Neutrophil (primary cell): Measurements from ENCODE around the gene CAMTA1.

ENCODE experiments used
- H3K27ac ChIP-seq: fragments of 200-600 bp; sonication (generic); 2 replicates; pipeline ENCODE4 v1.5.1; 2016; ENCODE audit warnings: mild to moderate bottlenecking, moderate library complexity
- H3K27me3 ChIP-seq: fragments of 200-600 bp; sonication (generic); 2 replicates; pipeline ENCODE4 v1.6.0; 2016; ENCODE audit warnings: mild to moderate bottlenecking
- H3K36me3 ChIP-seq: fragments of 200-600 bp; sonication (generic); 2 replicates; pipeline ENCODE4 v1.5.1; 2017
- H3K4me1 ChIP-seq, 2 experiments: fragments of 200-600 bp in 1 of 2; sonication (generic) in 1 of 2; 1 replicate in 1 of 2; 2 replicates in 1 of 2; pipeline versions ENCODE4 v1.5.1 to v1.6.1; 2013 to 2016; ENCODE audit warnings: low read depth in 1 of 2, low read length in 1 of 2, mild to moderate bottlenecking in 1 of 2, moderate library complexity in 1 of 2; ENCODE audit not compliant: control insufficient read depth in 1 of 2, insufficient read depth in 1 of 2
- H3K4me3 ChIP-seq, 2 experiments: fragments of 200-600 bp in 1 of 2; sonication (generic) in 1 of 2; 1 replicate in 1 of 2; 2 replicates in 1 of 2; pipeline ENCODE4 v1.5.1; 2013 to 2016; ENCODE audit warnings: low read depth in 1 of 2, low read length in 1 of 2, mild to moderate bottlenecking in 1 of 2, moderate library complexity in 1 of 2
- H3K9me3 ChIP-seq: fragments of 200-600 bp; sonication (generic); 2 replicates; pipeline ENCODE4 v1.5.1; 2016
- TF ChIP-seq, protein P1 (sequence below): fragments of 200-600 bp; sonication (generic); IDR thresholded peaks from 2 replicates; pipeline ENCODE4 v1.5.1; 2016; ENCODE audit warnings: antibody characterized with exemption

CAMTA1 gene

DNA sequence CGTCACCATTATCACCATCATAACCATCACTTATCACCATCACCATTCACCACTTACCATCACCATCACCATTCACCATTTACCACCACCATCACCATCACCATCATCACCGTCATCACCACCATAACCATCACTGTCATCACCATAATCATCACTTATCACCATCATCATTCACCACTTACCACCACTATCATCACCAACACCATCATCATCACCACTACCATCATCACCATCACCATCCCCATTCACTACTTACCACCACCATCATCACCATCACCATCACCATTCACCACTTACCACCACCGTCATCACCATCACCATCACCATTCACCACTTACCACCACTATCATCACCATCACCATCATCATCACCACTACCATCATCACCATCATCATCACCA lies 151.8 kb downstream of the CAMTA1 start:
- peaks cover 48% of the 10 kb centered on the region for H3K27me3 ChIP-seq
- H3K36me3 ChIP-seq: no peaks in the 10 kb centered on the region
- H3K4me1 ChIP-seq: no peaks in the 10 kb centered on the region
- TF ChIP-seq, protein P1, sequence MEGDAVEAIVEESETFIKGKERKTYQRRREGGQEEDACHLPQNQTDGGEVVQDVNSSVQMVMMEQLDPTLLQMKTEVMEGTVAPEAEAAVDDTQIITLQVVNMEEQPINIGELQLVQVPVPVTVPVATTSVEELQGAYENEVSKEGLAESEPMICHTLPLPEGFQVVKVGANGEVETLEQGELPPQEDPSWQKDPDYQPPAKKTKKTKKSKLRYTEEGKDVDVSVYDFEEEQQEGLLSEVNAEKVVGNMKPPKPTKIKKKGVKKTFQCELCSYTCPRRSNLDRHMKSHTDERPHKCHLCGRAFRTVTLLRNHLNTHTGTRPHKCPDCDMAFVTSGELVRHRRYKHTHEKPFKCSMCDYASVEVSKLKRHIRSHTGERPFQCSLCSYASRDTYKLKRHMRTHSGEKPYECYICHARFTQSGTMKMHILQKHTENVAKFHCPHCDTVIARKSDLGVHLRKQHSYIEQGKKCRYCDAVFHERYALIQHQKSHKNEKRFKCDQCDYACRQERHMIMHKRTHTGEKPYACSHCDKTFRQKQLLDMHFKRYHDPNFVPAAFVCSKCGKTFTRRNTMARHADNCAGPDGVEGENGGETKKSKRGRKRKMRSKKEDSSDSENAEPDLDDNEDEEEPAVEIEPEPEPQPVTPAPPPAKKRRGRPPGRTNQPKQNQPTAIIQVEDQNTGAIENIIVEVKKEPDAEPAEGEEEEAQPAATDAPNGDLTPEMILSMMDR: no peak
- H3K9me3 ChIP-seq: no peaks in the 10 kb centered on the region
- no peak overlapping the region for H3K4me3 ChIP-seq
- H3K27ac ChIP-seq: no peak overlapping the region

DNA sequence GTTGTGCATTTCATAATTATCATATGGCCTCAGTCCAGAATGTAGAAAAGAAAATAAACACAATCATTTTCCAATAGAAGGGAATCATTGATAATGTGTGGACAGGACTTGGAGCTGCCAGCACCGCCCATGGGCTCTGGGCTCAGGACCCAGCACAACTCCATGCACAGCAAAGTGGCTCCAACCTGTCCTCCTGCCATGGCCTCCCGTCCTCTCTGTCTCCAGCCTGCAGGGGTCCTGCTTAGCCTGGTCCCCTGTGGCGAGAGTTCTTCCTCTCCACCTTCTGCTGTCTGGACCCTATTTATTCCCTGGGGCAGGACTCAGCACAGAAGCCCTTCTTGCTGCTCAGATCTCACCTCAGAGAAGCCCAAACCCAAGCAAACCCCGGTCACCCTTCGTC lies 154.1 kb downstream of the CAMTA1 start:
- no peaks in the 10 kb centered on the region for H3K36me3 ChIP-seq
- H3K27ac ChIP-seq: no peak overlapping the region
- H3K27me3 ChIP-seq: peaks cover 26% of the 10 kb centered on the region
- H3K9me3 ChIP-seq: no peaks in the 10 kb centered on the region
- no peak overlapping the region for H3K4me3 ChIP-seq
- TF ChIP-seq, protein P1: no peak
- no peaks in the 10 kb centered on the region for H3K4me1 ChIP-seq

DNA sequence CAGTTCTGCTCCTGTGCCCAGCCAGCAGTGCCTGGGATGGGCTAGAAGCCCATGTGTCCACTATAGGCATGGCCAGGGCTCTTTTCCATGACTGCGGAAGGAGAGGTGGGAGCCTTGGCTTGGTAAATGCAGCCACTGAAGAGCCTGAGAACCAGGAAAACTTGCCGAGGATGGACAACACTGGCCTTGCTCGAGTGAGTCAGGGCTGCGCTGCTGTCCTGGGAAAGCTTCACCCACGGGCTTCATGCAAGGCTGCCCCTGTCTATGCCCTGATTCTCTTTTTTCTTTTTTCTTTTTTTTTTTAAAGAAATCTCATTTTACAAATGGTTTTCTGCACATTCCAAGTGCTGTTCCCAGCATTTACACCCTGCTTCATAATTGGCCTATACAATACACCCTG lies 156.5 kb downstream of the CAMTA1 start:
- Histone ChIP-seq H3K4me1 (no peaks in the 10 kb centered on the region), H3K4me3 (no peak overlapping the region), H3K27me3 (peaks cover 2% of the 10 kb centered on the region), H3K27ac (no peak overlapping the region), H3K36me3 (no peaks in the 10 kb centered on the region), H3K9me3 (no peaks in the 10 kb centered on the region)
- TF ChIP-seq, protein P1: no peak

DNA sequence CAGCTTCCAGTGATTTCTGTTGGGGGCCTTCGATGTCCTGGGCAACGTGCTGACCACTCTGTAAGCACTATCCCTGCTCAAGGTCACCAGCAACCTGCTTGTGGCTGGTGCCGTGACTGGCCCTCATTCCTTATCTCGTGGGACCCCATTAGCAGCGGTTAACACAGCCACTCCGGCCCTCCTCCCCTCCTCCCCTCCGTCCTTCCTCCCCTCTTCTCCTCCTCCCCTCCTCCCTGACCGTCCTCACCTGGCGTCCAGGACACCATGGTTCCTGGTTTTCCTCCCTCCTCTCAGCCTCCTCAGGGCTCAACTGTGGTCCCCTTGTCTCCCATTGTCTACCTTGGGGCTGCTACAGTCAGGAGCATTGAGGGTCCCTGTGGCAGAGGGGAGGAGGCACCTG lies 157.7 kb downstream of the CAMTA1 start:
- Histone ChIP-seq H3K4me1 (no peaks in the 10 kb centered on the region), H3K27me3 (no peaks in the 10 kb centered on the region), H3K36me3 (no peaks in the 10 kb centered on the region), H3K9me3 (no peaks in the 10 kb centered on the region), H3K4me3 (no peak overlapping the region), H3K27ac (no peak overlapping the region)
- TF ChIP-seq, protein P1: no peak

DNA sequence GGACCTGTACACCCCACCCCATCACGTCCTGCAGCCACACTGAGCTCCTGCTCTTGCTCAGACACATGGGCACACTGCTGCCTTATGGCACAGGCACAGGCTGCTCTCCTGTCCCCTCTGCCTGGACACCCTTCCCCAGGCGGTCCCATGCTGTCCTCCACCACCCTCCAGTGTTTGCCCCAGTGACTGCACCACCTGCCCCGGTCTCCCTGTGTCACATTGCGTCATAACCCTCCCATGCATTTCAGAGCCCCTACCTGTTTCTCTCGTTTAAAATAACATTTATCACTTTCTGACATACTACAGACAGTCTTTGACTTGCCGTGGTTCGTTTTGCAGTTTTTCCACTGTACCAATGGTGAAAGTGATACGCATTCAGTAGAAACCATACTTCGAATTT lies 159.2 kb downstream of the CAMTA1 start:
- Histone ChIP-seq H3K27ac (no peak overlapping the region), H3K27me3 (no peaks in the 10 kb centered on the region), H3K9me3 (no peaks in the 10 kb centered on the region), H3K4me3 (no peak overlapping the region), H3K36me3 (no peaks in the 10 kb centered on the region), H3K4me1 (no peaks in the 10 kb centered on the region)
- TF ChIP-seq, protein P1: no peak

DNA sequence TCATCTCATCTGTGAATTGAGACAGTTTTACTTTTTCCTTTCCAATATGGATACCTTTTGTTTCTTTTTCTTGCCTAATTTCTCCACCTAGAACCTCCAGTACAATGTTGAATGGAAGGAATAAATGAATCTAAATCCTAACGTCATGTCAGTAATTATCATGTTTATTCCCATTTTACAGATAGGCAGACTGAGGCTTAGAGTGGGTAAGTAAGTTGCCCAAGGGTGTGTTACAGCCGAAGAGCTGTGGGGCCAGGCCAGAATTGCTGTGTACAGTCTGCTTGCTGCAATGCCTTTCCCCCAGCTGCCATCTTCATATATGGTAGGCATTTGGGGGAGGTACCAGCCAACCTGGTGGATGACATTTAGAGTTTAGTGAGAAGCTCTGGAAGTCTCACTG lies 162.7 kb downstream of the CAMTA1 start:
- no peak overlapping the region for H3K27ac ChIP-seq
- no peaks in the 10 kb centered on the region for H3K27me3 ChIP-seq
- no peaks in the 10 kb centered on the region for H3K36me3 ChIP-seq
- no peaks in the 10 kb centered on the region for H3K9me3 ChIP-seq
- TF ChIP-seq, protein P1: no peak
- H3K4me1 ChIP-seq: no peaks in the 10 kb centered on the region
- no peak overlapping the region for H3K4me3 ChIP-seq
